ENCODE measurements around the gene AMPD3. TPM values are rescaled to one million over a fixed set of nuclear protein-coding genes. Genes with fewer than 3 reads are reported as not detected.
A peak's percentile ranks its signal among the peaks of the same experiment; 100 is the strongest.

Gene AMPD3
- total RNA-seq, 2 experiments from 2014 or later: 31.1 to 34.2 TPM

DNA sequence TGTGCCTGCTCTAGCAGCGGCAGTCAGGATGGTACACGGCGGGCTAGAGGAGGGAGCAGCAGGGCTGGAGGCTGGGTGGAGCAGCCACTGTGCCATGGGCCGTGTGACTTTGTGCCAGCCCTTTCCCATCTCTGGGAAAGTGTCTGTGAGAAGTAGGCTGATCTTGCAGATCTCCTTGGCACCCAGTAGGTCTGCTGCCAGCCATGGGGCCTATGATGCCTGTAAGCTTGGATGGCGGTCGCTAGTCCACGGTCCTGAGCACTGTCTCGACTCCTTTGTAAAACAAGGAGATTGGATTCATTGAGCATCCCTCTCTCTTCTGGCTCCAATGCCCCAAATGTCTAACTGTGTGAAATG lies 22.6 kb downstream of the AMPD3 start:
- H3K27ac Mint-ChIP-seq: no peak overlapping the region
- no peaks in the 10 kb centered on the region for H3K9me3 Mint-ChIP-seq
- H3K36me3 Mint-ChIP-seq (ENCODE audit: low read depth): peaks cover 20% of the 10 kb centered on the region
- TF ChIP-seq, protein P1, sequence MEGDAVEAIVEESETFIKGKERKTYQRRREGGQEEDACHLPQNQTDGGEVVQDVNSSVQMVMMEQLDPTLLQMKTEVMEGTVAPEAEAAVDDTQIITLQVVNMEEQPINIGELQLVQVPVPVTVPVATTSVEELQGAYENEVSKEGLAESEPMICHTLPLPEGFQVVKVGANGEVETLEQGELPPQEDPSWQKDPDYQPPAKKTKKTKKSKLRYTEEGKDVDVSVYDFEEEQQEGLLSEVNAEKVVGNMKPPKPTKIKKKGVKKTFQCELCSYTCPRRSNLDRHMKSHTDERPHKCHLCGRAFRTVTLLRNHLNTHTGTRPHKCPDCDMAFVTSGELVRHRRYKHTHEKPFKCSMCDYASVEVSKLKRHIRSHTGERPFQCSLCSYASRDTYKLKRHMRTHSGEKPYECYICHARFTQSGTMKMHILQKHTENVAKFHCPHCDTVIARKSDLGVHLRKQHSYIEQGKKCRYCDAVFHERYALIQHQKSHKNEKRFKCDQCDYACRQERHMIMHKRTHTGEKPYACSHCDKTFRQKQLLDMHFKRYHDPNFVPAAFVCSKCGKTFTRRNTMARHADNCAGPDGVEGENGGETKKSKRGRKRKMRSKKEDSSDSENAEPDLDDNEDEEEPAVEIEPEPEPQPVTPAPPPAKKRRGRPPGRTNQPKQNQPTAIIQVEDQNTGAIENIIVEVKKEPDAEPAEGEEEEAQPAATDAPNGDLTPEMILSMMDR (IDR thresholded peaks at IDR 0.05): no peak
- intact Hi-C loops (cut with micrococcal nuclease): no loop called here
- ATAC-seq: no peak
- H3K4me1 Mint-ChIP-seq (ENCODE audit: low read depth): peaks cover 15% of the 10 kb centered on the region
- CTCF ChIA-PET: interaction anchor here (1.2 kb wide), 2 partner anchors 50 to 111 kb away, joined by 3 read pairs; no protein-coding TSS in a partner anchor
- DNase-seq: no peak
- no peaks in the 10 kb centered on the region for H3K27me3 Mint-ChIP-seq
- POLR2A ChIA-PET: no interaction called here
- no peak overlapping the region for H3K4me3 Mint-ChIP-seq

DNA sequence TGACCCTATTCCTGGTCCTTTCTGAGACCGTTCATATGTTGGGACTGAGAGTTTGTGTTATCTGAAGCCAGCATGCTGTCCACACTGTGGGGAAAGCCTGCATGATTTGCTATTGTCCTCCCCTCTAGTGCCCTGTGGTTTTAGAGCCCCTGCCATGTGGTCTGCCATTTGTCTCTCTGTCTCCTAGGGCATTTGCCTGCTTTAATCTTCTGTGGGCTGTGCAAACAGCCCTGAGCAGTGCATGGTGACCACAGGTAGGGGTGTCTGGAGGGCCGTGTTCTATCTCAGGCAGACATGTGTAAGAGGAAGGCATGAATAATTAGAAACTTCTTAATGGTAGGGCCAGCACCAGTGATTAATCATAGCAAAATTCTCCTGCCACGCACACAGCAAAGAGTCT lies 23.0 kb downstream of the AMPD3 start:
- H3K4me1 Mint-ChIP-seq (ENCODE audit: low read depth): peaks cover 15% of the 10 kb centered on the region
- DNase-seq (no peak), ATAC-seq (peak; percentile 51)
- intact Hi-C loops (cut with micrococcal nuclease): no loop called here
- POLR2A ChIA-PET: no interaction called here
- no peaks in the 10 kb centered on the region for H3K27me3 Mint-ChIP-seq
- peaks cover 20% of the 10 kb centered on the region for H3K36me3 Mint-ChIP-seq (ENCODE audit: low read depth)
- H3K9me3 Mint-ChIP-seq: no peaks in the 10 kb centered on the region
- TF ChIP-seq, protein P1 (IDR thresholded peaks at IDR 0.05): no peak
- CTCF ChIA-PET: interaction anchor here (1.2 kb wide), 1 partner anchor 50 kb away, joined by 3 read pairs; no protein-coding TSS in a partner anchor
- H3K27ac Mint-ChIP-seq: no peak overlapping the region
- H3K4me3 Mint-ChIP-seq: no peak overlapping the region

DNA sequence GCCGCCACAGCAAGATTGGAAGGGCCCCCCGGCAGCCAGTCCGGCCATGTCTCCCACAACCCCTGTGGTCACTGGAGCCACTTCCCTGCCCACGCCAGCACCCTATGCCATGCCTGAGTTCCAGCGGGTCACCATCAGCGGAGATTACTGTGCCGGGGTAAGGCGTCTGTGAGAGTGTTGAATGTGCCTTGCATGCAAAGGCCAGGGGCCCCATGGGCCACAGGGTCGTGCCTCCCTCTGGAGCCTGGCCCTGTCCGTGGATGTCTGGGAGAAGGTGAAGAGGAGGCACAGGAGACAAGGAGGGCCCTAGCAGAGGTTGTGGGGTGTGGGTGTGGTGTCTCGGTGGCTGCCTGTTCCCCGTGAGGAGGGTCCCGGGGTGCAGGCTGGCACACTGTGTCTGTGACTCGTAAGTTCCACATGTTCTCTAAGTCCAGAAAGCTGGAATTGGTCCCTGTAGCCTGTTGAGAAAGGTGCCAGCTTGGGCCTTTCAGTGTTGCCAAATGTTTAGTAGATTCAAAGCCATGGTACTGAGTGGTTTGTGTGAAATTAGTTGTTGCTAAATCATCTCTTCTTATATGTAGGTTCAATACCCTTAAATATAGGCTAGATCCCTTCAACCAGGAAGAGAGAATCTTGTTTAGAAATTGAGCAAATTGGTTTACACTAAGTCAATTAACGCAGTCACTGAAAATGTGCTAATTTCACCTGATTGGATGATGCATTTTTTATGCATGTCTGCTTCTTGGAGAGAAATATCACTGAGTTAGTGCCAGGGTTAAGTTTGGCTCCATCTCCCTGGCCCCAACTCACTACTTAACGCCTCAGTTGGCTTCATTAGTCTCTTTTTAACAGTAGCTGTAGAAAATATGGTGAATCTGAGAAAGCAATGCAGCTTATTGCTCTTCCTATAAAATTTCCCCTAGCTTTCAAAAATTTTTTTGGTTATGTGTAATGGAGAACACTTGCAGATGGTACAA lies 23.8 kb downstream of the AMPD3 start:
- intact Hi-C loops (cut with micrococcal nuclease): no loop called here
- H3K36me3 Mint-ChIP-seq (ENCODE audit: low read depth): peaks cover 20% of the 10 kb centered on the region
- POLR2A ChIA-PET: interaction anchor here (0.9 kb wide), 1 partner anchor 14 kb away, joined by 3 read pairs; no protein-coding TSS in a partner anchor

DNA sequence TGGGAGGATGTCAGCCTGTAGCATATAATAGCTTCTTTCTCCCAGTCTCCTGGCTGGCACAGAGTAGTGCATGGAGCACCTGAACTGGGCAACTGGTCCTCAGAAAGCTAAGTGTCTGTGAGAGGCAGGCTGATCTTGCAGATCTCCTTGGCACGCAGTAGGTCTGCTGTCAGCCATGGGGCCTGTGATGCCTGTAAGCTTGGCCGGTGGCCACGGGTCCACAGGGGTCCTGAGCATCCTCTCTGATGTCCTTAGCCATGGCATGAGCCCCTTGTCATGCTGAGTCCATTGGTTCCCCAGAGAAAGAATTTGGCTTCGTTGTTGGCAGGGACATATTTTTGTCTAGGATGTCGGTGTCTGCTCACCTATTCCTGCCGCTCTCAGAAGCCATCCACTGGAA lies 25.0 kb downstream of the AMPD3 start:
- ATAC-seq: no peak
- intact Hi-C loops (cut with micrococcal nuclease): no loop called here
- ChIA-PET POLR2A (no interaction called here), CTCF (interaction anchor here (1.4 to 1.7 kb wide), 3 partner anchors 28 to 174 kb away, joined by 3 to 6 read pairs (median 5); partner anchors contain the start of gene RNF141)
- Mint-ChIP-seq H3K9me3 (no peaks in the 10 kb centered on the region), H3K4me3 (no peak overlapping the region), H3K27me3 (no peaks in the 10 kb centered on the region), H3K4me1 (ENCODE audit: low read depth) (peaks cover 13% of the 10 kb centered on the region), H3K36me3 (ENCODE audit: low read depth) (peaks cover 15% of the 10 kb centered on the region), H3K27ac (no peak overlapping the region)
- no peak for DNase-seq
- TF ChIP-seq, protein P1 (IDR thresholded peaks at IDR 0.05): no peak

More for the DNA sequence above, 23.8 kb downstream of the AMPD3 start:
- ATAC-seq: no peak
- CTCF ChIA-PET: interaction anchor here (1.2 to 1.7 kb wide), 4 partner anchors 27 to 175 kb away, joined by 3 to 6 read pairs (median 4); partner anchors contain the start of gene RNF141
- H3K4me3 Mint-ChIP-seq: no peak overlapping the region
- no peak overlapping the region for H3K27ac Mint-ChIP-seq
- H3K4me1 Mint-ChIP-seq (ENCODE audit: low read depth): peaks cover 13% of the 10 kb centered on the region
- no peaks in the 10 kb centered on the region for H3K9me3 Mint-ChIP-seq
- no peak for DNase-seq
- H3K27me3 Mint-ChIP-seq: no peaks in the 10 kb centered on the region
- TF ChIP-seq, protein P1 (IDR thresholded peaks at IDR 0.05): no peak

DNA sequence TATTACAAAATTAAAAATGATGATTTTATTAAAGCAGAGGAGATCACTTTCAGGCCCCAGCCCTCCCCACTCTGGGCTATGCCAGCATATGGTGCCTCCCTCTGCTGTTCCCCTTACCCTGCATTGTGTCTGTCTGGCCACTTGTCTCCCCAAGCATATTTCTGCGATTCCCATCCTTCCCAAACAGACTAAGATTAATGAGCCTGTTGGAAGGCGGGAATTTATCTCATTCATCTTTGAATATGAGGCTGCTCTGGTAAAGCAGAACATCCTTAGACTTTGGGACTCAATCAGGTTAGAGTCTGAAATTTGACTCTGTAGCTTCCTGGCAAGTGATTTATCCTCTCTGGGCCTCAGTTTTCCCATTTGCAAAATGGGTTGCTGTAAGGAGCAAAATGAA lies 25.7 kb downstream of the AMPD3 start:
- intact Hi-C loops (cut with micrococcal nuclease): no loop called here
- Mint-ChIP-seq H3K27ac (no peak overlapping the region), H3K27me3 (no peaks in the 10 kb centered on the region), H3K4me3 (no peak overlapping the region), H3K4me1 (ENCODE audit: low read depth) (peaks cover 8% of the 10 kb centered on the region), H3K36me3 (ENCODE audit: low read depth) (peaks cover 10% of the 10 kb centered on the region), H3K9me3 (no peaks in the 10 kb centered on the region)
- ATAC-seq (no peak), DNase-seq (no peak)
- TF ChIP-seq, protein P1 (IDR thresholded peaks at IDR 0.05): no peak
- ChIA-PET POLR2A (no interaction called here), CTCF (interaction anchor here (1.7 kb wide), 1 partner anchor 60 kb away, joined by 6 read pairs; the partner anchor contains the start of gene RNF141)
